ENCODE measurements around the gene PGA4.

The PGA4 gene

DNA sequence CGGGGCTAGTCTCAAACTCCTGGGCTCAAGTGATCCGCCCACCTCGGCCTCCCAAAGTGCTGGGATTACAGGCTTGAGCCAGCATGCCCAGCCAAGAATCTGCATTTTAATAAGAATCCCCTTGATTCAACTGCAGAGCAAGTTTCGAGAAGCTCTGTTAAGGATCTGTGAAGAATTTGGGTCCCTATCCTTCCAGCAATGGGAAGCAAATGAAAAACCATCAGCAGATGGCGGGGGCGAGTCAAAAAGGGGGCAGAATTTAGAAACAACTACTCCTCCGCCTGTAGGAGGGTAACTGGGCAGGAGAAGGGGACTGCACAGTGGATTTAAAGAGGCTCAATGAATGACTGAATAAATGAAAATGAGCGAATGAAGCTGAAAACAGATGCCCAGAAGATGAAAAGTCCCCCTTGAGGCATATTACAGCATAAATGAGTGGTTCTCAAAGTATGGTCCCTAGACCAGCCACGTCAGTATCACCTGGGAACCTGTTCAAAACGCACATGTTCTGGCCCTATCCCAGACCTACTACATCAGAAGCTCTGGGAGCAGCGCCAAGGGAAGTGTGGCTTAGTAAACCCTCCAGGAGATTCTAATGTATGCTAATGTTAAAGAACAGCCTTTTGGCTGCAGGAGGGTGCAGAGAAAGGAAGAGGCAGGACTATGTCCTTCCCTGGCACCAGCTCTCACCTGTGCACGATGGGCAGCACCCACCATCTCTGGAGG lies 58.0 kb downstream of the PGA4 start:
- DNase-seq (ENCODE audit: low read depth) = peak; percentile 64

DNA sequence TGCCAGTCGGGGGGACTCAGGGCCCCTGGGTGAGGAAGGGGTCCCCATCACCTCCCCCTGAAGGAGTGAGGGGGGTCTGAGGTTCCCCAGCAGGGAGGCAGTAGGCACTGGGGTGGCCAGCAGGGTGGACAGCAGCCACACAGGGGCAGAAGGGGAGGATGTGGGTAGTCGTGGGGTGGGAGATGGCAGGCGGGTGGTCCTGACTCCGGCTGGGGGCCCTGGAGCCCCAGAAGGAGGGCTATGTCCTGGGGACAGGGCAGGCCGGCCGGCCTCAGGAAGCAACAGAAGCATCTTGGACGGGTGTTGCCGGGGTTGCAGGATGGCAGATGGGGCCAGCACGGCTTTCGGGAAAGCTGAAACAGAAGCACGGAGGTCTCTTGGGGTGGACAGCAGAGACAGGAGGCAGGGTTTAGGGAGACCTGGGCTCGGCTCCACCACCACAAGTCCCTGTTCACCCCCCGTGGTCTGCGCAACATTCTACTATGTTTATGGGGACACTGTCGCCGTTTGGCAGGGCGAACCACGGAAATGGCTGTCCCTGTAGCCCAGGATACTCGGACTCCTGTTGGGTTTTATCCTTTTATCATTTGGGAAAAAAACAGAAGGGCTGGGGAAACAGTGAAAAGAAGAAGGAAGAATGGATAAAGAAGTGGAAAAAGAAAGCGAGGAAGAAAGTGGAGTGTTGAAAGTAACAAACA lies 58.9 kb downstream of the PGA4 start:
- no peak for DNase-seq (ENCODE audit: low read depth)

All from ELR (cell line).